ENCODE data around the gene PLA2G2A. TPM values are rescaled to one million over a fixed set of nuclear protein-coding genes. Genes with fewer than 3 reads are reported as not detected.
A peak's percentile ranks its signal among the peaks of the same experiment; 100 is the strongest.

The PLA2G2A gene, protein sequence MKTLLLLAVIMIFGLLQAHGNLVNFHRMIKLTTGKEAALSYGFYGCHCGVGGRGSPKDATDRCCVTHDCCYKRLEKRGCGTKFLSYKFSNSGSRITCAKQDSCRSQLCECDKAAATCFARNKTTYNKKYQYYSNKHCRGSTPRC
- total RNA-seq (100 to 1,000 TPM in 3 of 4 donors, 10 to 100 TPM in 1; 72.3 to 447 (median 140) TPM), polyA plus RNA-seq (1,000 to 10,000 TPM in 1 of 3 donors, 100 to 1,000 TPM in 1, 10 to 100 TPM in 1; 80.7 to 1,282 (median 279) TPM)

DNA sequence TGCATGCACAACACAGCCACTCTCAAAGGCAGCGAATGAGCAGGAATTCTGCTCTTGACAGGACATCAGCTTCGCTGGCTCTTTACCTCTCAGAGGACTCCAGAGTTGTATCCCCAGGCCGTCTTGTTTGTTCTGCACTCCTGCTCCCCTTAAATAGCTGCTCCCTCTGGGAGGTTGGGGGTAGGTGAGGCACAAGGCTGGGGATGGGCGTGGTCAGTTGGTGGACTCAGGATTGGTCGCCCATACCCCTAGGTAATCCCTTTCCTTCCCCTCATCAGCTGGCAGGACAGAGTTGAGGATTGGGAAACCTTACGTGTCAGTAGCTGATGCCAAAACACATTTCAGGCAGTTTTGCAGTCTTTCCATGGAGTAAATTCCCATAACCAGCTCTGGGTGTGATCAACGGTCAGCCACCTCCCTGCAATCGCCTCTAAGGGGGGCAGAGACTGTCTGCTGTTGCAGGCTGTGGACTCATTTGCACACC, at the start of gene PLA2G2A:
Gene PLA2G2A (minus strand): TSS at position 125 of the 484 bp plus-strand sequence. CDS start 845 bp downstream, outside the sequence.
- Histone ChIP-seq H3K4me3 (peak within 1 kb of the TSS in 2 of 4 donors; percentile 7 to 10), H3K36me3 (no peaks in the 10 kb centered on the region), H3K27me3 (no peaks in the 10 kb centered on the region), H3K27ac (peak within 1 kb of the TSS in 3 of 4 donors; percentile 45 to 71 (median 69)), H3K4me1 (peaks cover 0 to 45% (median 39%) of the 10 kb centered on the region in 4 donors), H3K9me3 (no peaks in the 10 kb centered on the region)
- intact Hi-C loops (cut with DNase I), result loop anchor here (2.0 to 10.0 kb wide), 3 partner anchors 95 to 528 kb away; partner anchors contain the start of genes CAMK2N1 and MUL1
- peak; percentile 82 for DNase-seq
- WGBS, 2 donors, result 25 to 59% methylated on average over 8 of the region's 8 CpGs
- TF ChIP-seq EP300 (IDR thresholded peaks at IDR 0.05), result no peak
- TF ChIP-seq POLR2A (IDR thresholded peaks at IDR 0.05), result peak in 1 of 2 donors; percentile 9
- peak in 2 of 4 donors; percentile 30 to 47 for TF ChIP-seq POLR2AphosphoS5 (IDR thresholded peaks at IDR 0.05)
- TF ChIP-seq, protein P1, sequence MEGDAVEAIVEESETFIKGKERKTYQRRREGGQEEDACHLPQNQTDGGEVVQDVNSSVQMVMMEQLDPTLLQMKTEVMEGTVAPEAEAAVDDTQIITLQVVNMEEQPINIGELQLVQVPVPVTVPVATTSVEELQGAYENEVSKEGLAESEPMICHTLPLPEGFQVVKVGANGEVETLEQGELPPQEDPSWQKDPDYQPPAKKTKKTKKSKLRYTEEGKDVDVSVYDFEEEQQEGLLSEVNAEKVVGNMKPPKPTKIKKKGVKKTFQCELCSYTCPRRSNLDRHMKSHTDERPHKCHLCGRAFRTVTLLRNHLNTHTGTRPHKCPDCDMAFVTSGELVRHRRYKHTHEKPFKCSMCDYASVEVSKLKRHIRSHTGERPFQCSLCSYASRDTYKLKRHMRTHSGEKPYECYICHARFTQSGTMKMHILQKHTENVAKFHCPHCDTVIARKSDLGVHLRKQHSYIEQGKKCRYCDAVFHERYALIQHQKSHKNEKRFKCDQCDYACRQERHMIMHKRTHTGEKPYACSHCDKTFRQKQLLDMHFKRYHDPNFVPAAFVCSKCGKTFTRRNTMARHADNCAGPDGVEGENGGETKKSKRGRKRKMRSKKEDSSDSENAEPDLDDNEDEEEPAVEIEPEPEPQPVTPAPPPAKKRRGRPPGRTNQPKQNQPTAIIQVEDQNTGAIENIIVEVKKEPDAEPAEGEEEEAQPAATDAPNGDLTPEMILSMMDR (IDR thresholded peaks at IDR 0.05), result no peak

DNA sequence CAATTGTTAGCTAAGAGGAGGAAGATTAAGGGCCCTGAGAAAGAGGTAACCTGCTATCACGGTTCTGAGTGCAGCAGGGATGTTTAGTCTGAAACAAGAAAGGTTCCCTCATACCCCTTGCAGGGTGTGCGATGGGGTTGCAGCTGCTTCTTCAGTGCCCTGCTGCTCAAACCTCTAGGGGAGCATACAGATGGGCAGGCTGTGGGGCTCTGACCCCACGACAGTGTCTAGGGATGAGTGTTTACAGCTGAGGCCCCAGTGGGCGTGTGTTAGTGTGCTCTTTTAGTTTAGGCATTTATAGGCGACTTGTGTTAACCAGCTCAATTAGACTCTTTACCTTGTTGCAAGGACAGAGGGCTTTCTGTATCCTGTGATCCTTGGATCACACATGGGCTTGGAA, 49.3 kb upstream of the PLA2G2A start:
- DNase-seq, result no peak
- Histone ChIP-seq H3K4me1 (no peaks in the 10 kb centered on the region), H3K27me3 (no peaks in the 10 kb centered on the region), H3K36me3 (no peaks in the 10 kb centered on the region), H3K27ac (no peak overlapping the region), H3K4me3 (no peak overlapping the region), H3K9me3 (peaks cover 0 to under 1% (median 0%) of the 10 kb centered on the region in 4 donors)
- 76 to 79% methylated on average over 5 of the region's 5 CpGs for WGBS, 2 donors
- no peak for TF ChIP-seq POLR2A (IDR thresholded peaks at IDR 0.05)
- no peak for TF ChIP-seq POLR2AphosphoS5 (IDR thresholded peaks at IDR 0.05)
- no peak for TF ChIP-seq EP300 (IDR thresholded peaks at IDR 0.05)
- TF ChIP-seq, protein P1 (IDR thresholded peaks at IDR 0.05), result no peak
- intact Hi-C loops (cut with DNase I), result no loop called here

DNA sequence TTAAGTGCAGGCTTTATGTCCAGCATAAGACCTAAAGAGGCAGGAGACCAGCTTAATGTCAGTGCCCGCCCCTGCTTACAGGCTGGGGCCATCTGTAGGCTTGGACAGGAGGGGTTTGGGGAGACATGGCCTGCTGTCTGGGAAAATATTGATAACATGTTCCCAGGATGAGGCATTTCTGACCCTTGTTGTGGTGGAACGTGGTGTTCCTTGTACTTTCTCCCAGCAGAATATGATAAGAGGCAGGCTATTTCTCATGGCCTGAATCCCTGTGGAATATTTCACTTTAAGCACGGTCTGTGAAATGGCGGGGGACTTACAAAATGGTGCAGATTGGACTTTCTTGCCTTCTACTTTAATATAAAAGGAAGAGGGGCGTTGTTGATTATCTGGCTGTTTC, 48.7 kb upstream of the PLA2G2A start:
- intact Hi-C loops (cut with DNase I), result no loop called here
- H3K4me1 ChIP-seq, result no peaks in the 10 kb centered on the region

DNA sequence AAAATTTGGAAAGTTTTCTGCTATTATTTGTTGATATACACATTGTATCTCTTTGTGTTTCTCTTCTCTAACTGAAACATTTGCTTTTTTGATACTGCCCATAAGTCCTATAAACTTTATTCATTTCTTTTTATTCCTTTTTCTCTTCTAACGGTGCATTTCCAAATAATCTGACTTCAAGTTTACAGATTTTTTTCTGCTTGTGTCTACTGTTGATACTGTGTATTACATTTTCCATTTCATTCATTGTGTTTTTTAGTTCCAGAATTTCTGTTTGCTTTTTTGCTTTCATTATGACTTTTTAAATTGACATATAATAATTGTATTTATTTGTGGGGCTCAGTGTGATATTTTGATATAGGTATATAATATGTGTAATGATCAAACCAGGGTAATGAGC, 38.3 kb upstream of the PLA2G2A start:
- peaks cover 0 to 16% (median 0%) of the 10 kb centered on the region in 4 donors for H3K9me3 ChIP-seq
- 94 to 96% methylated on average over 1 of the region's 1 CpG for WGBS, 2 donors
- H3K27ac ChIP-seq, result no peak overlapping the region
- no peak for DNase-seq
- no peak overlapping the region for H3K4me3 ChIP-seq
- no peaks in the 10 kb centered on the region for H3K27me3 ChIP-seq
- no peaks in the 10 kb centered on the region for H3K4me1 ChIP-seq
- intact Hi-C loops (cut with DNase I), result no loop called here
- TF ChIP-seq, protein P1 (IDR thresholded peaks at IDR 0.05), result no peak
- no peak for TF ChIP-seq EP300 (IDR thresholded peaks at IDR 0.05)
- TF ChIP-seq POLR2AphosphoS5 (IDR thresholded peaks at IDR 0.05), result no peak
- no peak for TF ChIP-seq POLR2A (IDR thresholded peaks at IDR 0.05)
- H3K36me3 ChIP-seq, result no peaks in the 10 kb centered on the region

More for the DNA sequence above, 48.7 kb upstream of the PLA2G2A start:
- TF ChIP-seq POLR2A (IDR thresholded peaks at IDR 0.05) (no peak), EP300 (IDR thresholded peaks at IDR 0.05) (no peak), POLR2AphosphoS5 (IDR thresholded peaks at IDR 0.05) (no peak)
- TF ChIP-seq, protein P1 (IDR thresholded peaks at IDR 0.05), result no peak
- 86 to 95% methylated on average over 5 of the region's 5 CpGs for WGBS, 2 donors
- Histone ChIP-seq H3K27me3 (no peaks in the 10 kb centered on the region), H3K9me3 (peaks cover 0 to 4% (median 0%) of the 10 kb centered on the region in 4 donors), H3K27ac (no peak overlapping the region), H3K36me3 (no peaks in the 10 kb centered on the region), H3K4me3 (no peak overlapping the region)
- DNase-seq, result no peak
